Thyroid gland (tissue), 4 donors: ENCODE results near the gene IFNGR2. TPM values are rescaled to one million over a fixed set of nuclear protein-coding genes. Genes with fewer than 3 reads are reported as not detected.

Experiments used
- DNase-seq, 2 donors: peaks; one replicate each; pipeline ENCODE4 v3.0.0-alpha.2; 2019
- H3K27ac ChIP-seq, 3 donors: fragments of 200-600 bp; sonication (generic); 1 replicate in 2 of 3; 2 replicates in 1 of 3; pipeline ENCODE4 v1.5.1; 2016 to 2019; ENCODE audit warnings: mild to moderate bottlenecking in 1 of 3, moderate library complexity in 1 of 3
- H3K27me3 ChIP-seq: fragments of 200-600 bp; sonication (generic); one replicate; pipeline ENCODE4 v1.5.1; 2019
- H3K36me3 ChIP-seq, 2 donors: fragments of 200-600 bp; sonication (generic); one replicate each; pipeline ENCODE4 v1.5.1; 2016 to 2019
- H3K4me1 ChIP-seq, 2 donors: fragments of 200-600 bp; sonication (generic); one replicate each; pipeline ENCODE4 v1.5.1; 2017 to 2019
- H3K4me3 ChIP-seq, 3 donors: fragments of 200-600 bp; sonication (generic); replicated peaks in 1 of 3; 1 replicate in 2 of 3; 2 replicates in 1 of 3; pipeline ENCODE4 v1.5.1; 2016; ENCODE audit warnings: mild to moderate bottlenecking in 1 of 3
- H3K9me3 ChIP-seq: fragments of 200-600 bp; sonication (generic); one replicate; pipeline ENCODE4 v1.5.1; 2017
- POLR2A ChIP-seq, 2 donors: fragments of 450-650 bp; IDR thresholded peaks; one replicate each; pipeline ENCODE4 v1.6.1; 2017; ENCODE audit warnings: antibody characterized with exemption in 2 of 2, mild to moderate bottlenecking in 2 of 2, moderate library complexity in 1 of 2
- WGBS, 2 donors: methylation state at CpG; one replicate each; pipeline ENCODE4 v1.1.5; 2017; 5-methylcytosine and 5-hydroxymethylcytosine counted together
- intact Hi-C: fragments of 100-400 bp; cut with DNase I; formaldehyde crosslinking; loops from one replicate; pipeline ENCODE4 v1.15.1; 2023
- total RNA-seq, 4 donors: library from RNA; depleted of rRNA; stranded (reverse); fragments of >200 nt; gene quantifications; one replicate each; pipeline ENCODE4 v1.2.3, GENCODE V29; 2016
- TF ChIP-seq, protein P1 (sequence below), 6 experiments: fragments of 200-600 bp in 3 of 6; fragments of 450-650 bp in 3 of 6; sonication (generic) in 3 of 6; IDR thresholded peaks; one replicate each; pipeline ENCODE4 v1.5.1; 2016 to 2019; ENCODE audit warnings: antibody characterized with exemption in 6 of 6, mild to moderate bottlenecking in 2 of 6, inconsistent platforms in 1 of 6, moderate library complexity in 1 of 6

Gene IFNGR2
- total RNA-seq, 4 donors from 2014 or later, result 64.9 to 100 (median 79.0) TPM

DNA sequence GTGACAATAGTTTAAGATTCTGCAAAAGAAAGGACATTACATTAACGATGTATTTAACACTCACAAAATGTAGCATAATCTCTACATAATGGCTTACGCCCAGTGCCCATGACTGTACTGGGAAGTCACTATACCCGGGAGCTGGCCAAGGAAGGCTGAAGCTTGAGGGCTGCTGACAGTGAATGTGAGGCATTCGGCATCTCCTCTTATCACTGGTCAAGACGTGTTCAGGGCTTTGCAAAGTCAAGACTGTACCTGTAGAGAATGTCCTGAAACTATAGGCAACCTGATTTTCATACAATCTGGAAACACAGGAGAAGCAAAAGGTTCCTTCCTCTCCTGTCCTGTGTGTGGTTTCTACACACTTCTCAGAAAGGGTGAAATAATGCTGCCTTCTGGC, 12.7 kb upstream of the IFNGR2 start:
- WGBS, 2 donors, result 88 to 93% methylated on average over 5 of the region's 5 CpGs

DNA sequence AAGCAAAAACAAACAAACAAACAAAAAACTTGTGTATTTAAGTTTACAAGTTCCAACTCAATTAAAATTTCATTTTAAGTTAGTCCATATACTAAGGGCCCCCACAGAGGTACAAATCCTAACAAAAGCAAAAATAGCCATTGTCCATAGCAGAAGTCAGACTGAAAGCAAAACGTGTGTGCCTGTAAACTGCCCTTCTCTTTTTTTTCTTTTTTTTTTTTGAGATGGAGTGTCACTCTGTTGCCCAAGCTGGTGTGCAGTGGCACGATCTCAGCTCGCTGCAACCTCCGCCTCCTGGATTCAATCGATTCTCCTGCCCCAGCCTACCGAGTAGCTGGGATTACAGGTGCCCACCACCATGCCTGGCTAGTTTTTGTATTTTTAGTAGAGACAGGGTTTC, 11.6 kb upstream of the IFNGR2 start:
- H3K4me3 ChIP-seq, result no peak overlapping the region
- H3K27ac ChIP-seq, result no peak overlapping the region
- intact Hi-C loops, result no loop called here
- peaks cover 2% of the 10 kb centered on the region in 2 donors for H3K4me1 ChIP-seq
- TF ChIP-seq, protein P1, sequence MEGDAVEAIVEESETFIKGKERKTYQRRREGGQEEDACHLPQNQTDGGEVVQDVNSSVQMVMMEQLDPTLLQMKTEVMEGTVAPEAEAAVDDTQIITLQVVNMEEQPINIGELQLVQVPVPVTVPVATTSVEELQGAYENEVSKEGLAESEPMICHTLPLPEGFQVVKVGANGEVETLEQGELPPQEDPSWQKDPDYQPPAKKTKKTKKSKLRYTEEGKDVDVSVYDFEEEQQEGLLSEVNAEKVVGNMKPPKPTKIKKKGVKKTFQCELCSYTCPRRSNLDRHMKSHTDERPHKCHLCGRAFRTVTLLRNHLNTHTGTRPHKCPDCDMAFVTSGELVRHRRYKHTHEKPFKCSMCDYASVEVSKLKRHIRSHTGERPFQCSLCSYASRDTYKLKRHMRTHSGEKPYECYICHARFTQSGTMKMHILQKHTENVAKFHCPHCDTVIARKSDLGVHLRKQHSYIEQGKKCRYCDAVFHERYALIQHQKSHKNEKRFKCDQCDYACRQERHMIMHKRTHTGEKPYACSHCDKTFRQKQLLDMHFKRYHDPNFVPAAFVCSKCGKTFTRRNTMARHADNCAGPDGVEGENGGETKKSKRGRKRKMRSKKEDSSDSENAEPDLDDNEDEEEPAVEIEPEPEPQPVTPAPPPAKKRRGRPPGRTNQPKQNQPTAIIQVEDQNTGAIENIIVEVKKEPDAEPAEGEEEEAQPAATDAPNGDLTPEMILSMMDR (IDR thresholded peaks at IDR 0.05), result no peak
- no peak for TF ChIP-seq POLR2A (IDR thresholded peaks at IDR 0.05)
- no peaks in the 10 kb centered on the region for H3K9me3 ChIP-seq
- H3K36me3 ChIP-seq, result no peaks in the 10 kb centered on the region
- 76 to 80% methylated on average over 6 of the region's 6 CpGs for WGBS, 2 donors
- DNase-seq, result no peak
- H3K27me3 ChIP-seq, result no peaks in the 10 kb centered on the region

More for the DNA sequence above, 12.7 kb upstream of the IFNGR2 start:
- Histone ChIP-seq H3K9me3 (no peaks in the 10 kb centered on the region), H3K27me3 (no peaks in the 10 kb centered on the region), H3K4me1 (no peaks in the 10 kb centered on the region), H3K27ac (no peak overlapping the region), H3K36me3 (no peaks in the 10 kb centered on the region), H3K4me3 (no peak overlapping the region)
- TF ChIP-seq, protein P1 (IDR thresholded peaks at IDR 0.05), result no peak
- TF ChIP-seq POLR2A (IDR thresholded peaks at IDR 0.05), result no peak
- intact Hi-C loops, result no loop called here
- no peak for DNase-seq

DNA sequence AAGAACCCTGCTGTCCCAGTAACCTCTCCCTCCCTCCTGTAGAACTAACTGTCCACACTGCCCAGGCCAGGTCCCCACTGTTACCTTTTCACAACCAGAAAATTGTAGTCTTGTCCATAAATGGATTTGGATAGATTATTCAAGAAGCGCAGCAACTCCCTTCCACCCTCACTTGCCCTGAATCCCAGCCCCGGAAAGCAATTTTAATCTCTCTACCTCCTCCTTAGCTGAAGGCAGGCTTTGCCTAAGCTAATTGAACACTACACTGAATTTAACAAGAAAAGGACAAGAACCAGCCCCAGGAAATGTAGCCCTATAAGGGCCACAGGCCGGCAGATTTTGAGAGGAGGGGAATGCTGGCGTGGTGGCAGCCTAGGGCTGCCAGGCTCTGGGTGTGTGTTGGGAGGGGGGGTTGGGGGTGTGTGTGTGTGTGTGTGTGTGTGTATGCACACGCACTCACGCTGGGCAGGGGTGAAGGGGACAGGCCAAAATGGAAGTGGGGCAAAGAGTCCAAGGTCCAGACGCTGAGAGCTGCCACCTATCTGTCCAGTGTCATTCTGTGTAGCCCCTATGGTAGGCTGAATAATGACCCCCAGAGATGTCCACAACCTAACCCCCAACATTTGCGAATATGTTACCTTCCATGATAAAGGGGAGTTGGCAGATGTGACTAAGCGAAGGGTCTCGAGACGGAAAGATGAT, 10.8 kb upstream of the IFNGR2 start:
- peaks cover 6 to 9% of the 10 kb centered on the region in 2 donors for H3K4me1 ChIP-seq
- H3K27me3 ChIP-seq, result no peaks in the 10 kb centered on the region
- intact Hi-C loops, result no loop called here
- no peak overlapping the region for H3K27ac ChIP-seq
- no peak for TF ChIP-seq POLR2A (IDR thresholded peaks at IDR 0.05)
- TF ChIP-seq, protein P1 (IDR thresholded peaks at IDR 0.05), result no peak
- H3K36me3 ChIP-seq, result no peaks in the 10 kb centered on the region
- 80 to 89% methylated on average over 11 of the region's 11 CpGs for whole genome bisulfite sequencing, 2 donors
- no peak for DNase-seq
- H3K4me3 ChIP-seq, result no peak overlapping the region
- H3K9me3 ChIP-seq, result no peaks in the 10 kb centered on the region

DNA sequence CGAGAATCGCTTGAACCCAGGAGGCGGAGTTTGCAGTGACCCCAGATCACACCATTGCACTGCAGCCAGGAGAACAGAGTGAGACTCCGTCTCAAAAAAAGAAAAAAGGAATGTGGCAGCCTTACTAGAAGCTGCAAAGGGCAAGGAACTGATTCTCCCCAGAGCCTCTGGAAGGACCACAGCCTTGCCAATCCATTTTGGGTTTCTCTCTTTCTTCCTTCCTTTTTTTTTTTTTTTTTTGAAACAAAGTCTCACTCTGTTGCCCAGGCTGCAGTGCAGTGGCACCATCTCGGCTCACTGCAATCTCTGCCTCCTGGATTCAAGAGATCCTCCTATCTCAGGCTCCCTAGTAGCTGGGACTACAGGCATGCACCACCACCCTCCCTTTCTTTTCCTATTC, 9.9 kb upstream of the IFNGR2 start:
- intact Hi-C loops, result no loop called here
- 75 to 82% methylated on average over 5 of the region's 5 CpGs for WGBS, 2 donors
- TF ChIP-seq, protein P1 (IDR thresholded peaks at IDR 0.05), result no peak
- no peak for TF ChIP-seq POLR2A (IDR thresholded peaks at IDR 0.05)
- Histone ChIP-seq H3K4me3 (no peak overlapping the region), H3K9me3 (no peaks in the 10 kb centered on the region), H3K27ac (no peak overlapping the region), H3K36me3 (no peaks in the 10 kb centered on the region), H3K4me1 (peaks cover 6 to 9% of the 10 kb centered on the region in 2 donors), H3K27me3 (no peaks in the 10 kb centered on the region)
- DNase-seq, result no peak

DNA sequence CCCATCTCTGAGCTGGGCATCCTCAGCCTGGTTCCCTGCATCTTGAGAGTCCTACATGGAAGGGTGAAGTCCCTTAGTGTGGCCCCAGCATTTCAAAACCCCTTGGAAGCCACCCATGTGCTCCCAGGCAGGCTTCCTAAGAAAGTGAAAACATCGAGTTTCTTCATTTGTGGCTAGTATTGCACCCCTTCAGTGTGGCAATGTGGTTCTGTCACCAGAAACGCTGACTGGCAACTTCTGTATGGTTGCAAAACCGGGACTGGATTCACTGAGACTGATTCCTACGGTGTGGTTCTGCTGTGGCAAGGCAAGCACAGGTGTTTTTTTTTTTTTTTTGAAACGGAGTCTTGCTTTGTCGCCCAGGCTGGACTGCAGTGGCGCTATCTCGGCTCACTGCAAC, 9.0 kb upstream of the IFNGR2 start:
- 73 to 93% methylated on average over 8 of the region's 8 CpGs for WGBS, 2 donors

More for the DNA sequence above, 9.0 kb upstream of the IFNGR2 start:
- no peaks in the 10 kb centered on the region for H3K9me3 ChIP-seq
- no peaks in the 10 kb centered on the region for H3K36me3 ChIP-seq
- DNase-seq, result no peak
- TF ChIP-seq POLR2A (IDR thresholded peaks at IDR 0.05), result no peak
- TF ChIP-seq, protein P1 (IDR thresholded peaks at IDR 0.05), result no peak
- H3K4me1 ChIP-seq, result peaks cover 6 to 9% of the 10 kb centered on the region in 2 donors
- H3K4me3 ChIP-seq, result no peak overlapping the region
- H3K27ac ChIP-seq, result no peak overlapping the region
- intact Hi-C loops, result no loop called here
- no peaks in the 10 kb centered on the region for H3K27me3 ChIP-seq
